Tibial nerve (tissue), 4 donors: ENCODE measurements around the gene DNAH14. TPM values are rescaled to one million over a fixed set of nuclear protein-coding genes. Genes with fewer than 3 reads are reported as not detected.
"Not testable (repeated sequence)": the region's sequence is repeated elsewhere in the genome, so short reads cannot be mapped to it uniquely, and the experiment has no call there.

Experiments used
- DNase-seq, 2 donors: peaks; one replicate each; pipeline ENCODE4 v3.0.0-alpha.2; 2019; ENCODE audit warnings: low spot score in 2 of 2
- H3K27ac ChIP-seq, 4 donors: fragments of 200-600 bp; sonication (generic) in 3 of 4; one replicate each; pipeline ENCODE4 v1.5.1; 2017 to 2019; ENCODE audit warnings: mild to moderate bottlenecking in 1 of 4
- H3K27me3 ChIP-seq, 2 donors: fragments of 200-600 bp; sonication (generic) in 1 of 2; one replicate each; pipeline versions ENCODE4 v1.5.1 to v1.6.0; 2017 to 2019
- H3K36me3 ChIP-seq, 3 donors: fragments of 200-600 bp; sonication (generic); one replicate each; pipeline ENCODE4 v1.5.1; 2018 to 2019
- H3K4me1 ChIP-seq, 4 donors: fragments of 200-600 bp; sonication (generic) in 3 of 4; one replicate each; pipeline ENCODE4 v1.5.1; 2017 to 2019
- H3K4me3 ChIP-seq, 4 donors: fragments of 200-600 bp; sonication (generic) in 3 of 4; one replicate each; pipeline ENCODE4 v1.5.1; 2017 to 2019; ENCODE audit warnings: mild to moderate bottlenecking in 1 of 4, moderate library complexity in 1 of 4
- H3K9me3 ChIP-seq, 4 donors: fragments of 200-600 bp; sonication (generic) in 3 of 4; one replicate each; pipeline ENCODE4 v1.5.1; 2017 to 2019
- EP300 ChIP-seq, 2 donors: sonication (generic); formaldehyde crosslinking; IDR thresholded peaks; one replicate each; pipeline ENCODE4 v1.6.1; 2017; ENCODE audit warnings: antibody characterized with exemption in 2 of 2, mild to moderate bottlenecking in 1 of 2
- POLR2A ChIP-seq, 2 donors: fragments of 450-650 bp; IDR thresholded peaks; one replicate each; pipeline ENCODE4 v1.6.1; 2017; ENCODE audit warnings: antibody characterized with exemption in 2 of 2, mild to moderate bottlenecking in 2 of 2, moderate library complexity in 2 of 2
- WGBS, 2 donors: methylation state at CpG; one replicate each; pipeline ENCODE4 v1.1.5; 2018; 5-methylcytosine and 5-hydroxymethylcytosine counted together
- total RNA-seq, 4 donors: library from RNA; depleted of rRNA; stranded (reverse); fragments of >200 nt; gene quantifications; one replicate each; pipeline ENCODE4 v1.1.0, GENCODE V29; 2016
- TF ChIP-seq, protein P1 (sequence below), 5 experiments: fragments of 200-600 bp in 3 of 5; fragments of 450-650 bp in 2 of 5; sonication (generic) in 3 of 5; IDR thresholded peaks; one replicate each; pipeline ENCODE4 v1.5.1; 2016 to 2019; ENCODE audit warnings: antibody characterized with exemption in 5 of 5, mild to moderate bottlenecking in 3 of 5, moderate library complexity in 2 of 5

The DNAH14 gene
- total RNA-seq, 4 donors from 2014 or later = 1.2 to 6.5 (median 4.4) TPM

GRCh38 chr1:225191199-225191753, 261.8 kb downstream of the DNAH14 start:
- no peaks in the 10 kb centered on the region for H3K36me3 ChIP-seq
- H3K27me3 ChIP-seq = no peaks in the 10 kb centered on the region
- H3K9me3 ChIP-seq = peaks cover 0 to 46% (median 8%) of the 10 kb centered on the region in 4 donors
- DNase-seq = no peak
- H3K4me1 ChIP-seq = no peaks in the 10 kb centered on the region
- no peak overlapping the region for H3K4me3 ChIP-seq
- TF ChIP-seq POLR2A (IDR thresholded peaks at IDR 0.05) (no peak), EP300 (IDR thresholded peaks at IDR 0.05) (no peak)
- TF ChIP-seq, protein P1, sequence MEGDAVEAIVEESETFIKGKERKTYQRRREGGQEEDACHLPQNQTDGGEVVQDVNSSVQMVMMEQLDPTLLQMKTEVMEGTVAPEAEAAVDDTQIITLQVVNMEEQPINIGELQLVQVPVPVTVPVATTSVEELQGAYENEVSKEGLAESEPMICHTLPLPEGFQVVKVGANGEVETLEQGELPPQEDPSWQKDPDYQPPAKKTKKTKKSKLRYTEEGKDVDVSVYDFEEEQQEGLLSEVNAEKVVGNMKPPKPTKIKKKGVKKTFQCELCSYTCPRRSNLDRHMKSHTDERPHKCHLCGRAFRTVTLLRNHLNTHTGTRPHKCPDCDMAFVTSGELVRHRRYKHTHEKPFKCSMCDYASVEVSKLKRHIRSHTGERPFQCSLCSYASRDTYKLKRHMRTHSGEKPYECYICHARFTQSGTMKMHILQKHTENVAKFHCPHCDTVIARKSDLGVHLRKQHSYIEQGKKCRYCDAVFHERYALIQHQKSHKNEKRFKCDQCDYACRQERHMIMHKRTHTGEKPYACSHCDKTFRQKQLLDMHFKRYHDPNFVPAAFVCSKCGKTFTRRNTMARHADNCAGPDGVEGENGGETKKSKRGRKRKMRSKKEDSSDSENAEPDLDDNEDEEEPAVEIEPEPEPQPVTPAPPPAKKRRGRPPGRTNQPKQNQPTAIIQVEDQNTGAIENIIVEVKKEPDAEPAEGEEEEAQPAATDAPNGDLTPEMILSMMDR (IDR thresholded peaks at IDR 0.05) = no peak
- H3K27ac ChIP-seq = no peak overlapping the region

DNA sequence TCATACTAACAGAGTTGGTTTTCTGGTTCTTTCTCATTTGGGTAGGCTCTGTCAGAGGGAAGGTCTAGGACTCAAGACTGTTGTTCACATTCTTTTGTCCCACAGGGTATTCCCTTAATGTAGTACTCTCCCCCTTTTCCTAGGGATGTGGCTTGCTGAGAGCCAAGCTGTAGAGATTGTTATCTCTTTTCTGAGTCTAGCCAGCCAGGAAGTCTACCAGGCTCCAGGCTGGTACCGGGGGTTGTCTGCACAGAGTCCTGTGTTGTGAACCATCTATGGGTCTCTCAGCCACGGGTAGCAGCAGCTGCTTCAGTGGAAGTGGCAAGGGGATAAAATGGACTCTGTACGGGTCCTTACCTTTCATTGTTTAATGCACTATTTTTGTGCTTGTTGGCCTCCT, 272.0 kb downstream of the DNAH14 start:
- Histone ChIP-seq H3K27ac (no peak overlapping the region), H3K4me3 (no peak overlapping the region), H3K9me3 (peaks cover 0 to 19% (median 0%) of the 10 kb centered on the region in 4 donors), H3K27me3 (no peaks in the 10 kb centered on the region), H3K36me3 (no peaks in the 10 kb centered on the region), H3K4me1 (no peaks in the 10 kb centered on the region)
- TF ChIP-seq POLR2A (IDR thresholded peaks at IDR 0.05) (no peak), EP300 (IDR thresholded peaks at IDR 0.05) (no peak)
- TF ChIP-seq, protein P1 (IDR thresholded peaks at IDR 0.05) = no peak
- no peak for DNase-seq
- WGBS, 2 donors = 78 to 86% methylated on average over 3 of the region's 3 CpGs

GRCh38 chr1:225207791-225208190, 278.3 kb downstream of the DNAH14 start:
- Histone ChIP-seq H3K27me3 (no peaks in the 10 kb centered on the region), H3K36me3 (no peaks in the 10 kb centered on the region), H3K27ac (no peak overlapping the region), H3K9me3 (peaks cover 0 to 39% (median 0%) of the 10 kb centered on the region in 4 donors), H3K4me1 (no peaks in the 10 kb centered on the region), H3K4me3 (no peak overlapping the region)
- no peak for DNase-seq
- 92 to 93% methylated on average over 2 of the region's 2 CpGs for WGBS, 2 donors
- TF ChIP-seq EP300 (IDR thresholded peaks at IDR 0.05) (no peak), POLR2A (IDR thresholded peaks at IDR 0.05) (no peak)
- TF ChIP-seq, protein P1 (IDR thresholded peaks at IDR 0.05) = no peak

- Histone ChIP-seq H3K36me3 (no peaks in the 10 kb centered on the region), H3K27ac (no peak overlapping the region), H3K9me3 (peaks cover 0 to 48% (median 0%) of the 10 kb centered on the region in 4 donors), H3K4me3 (no peak overlapping the region), H3K4me1 (no peaks in the 10 kb centered on the region), H3K27me3 (no peaks in the 10 kb centered on the region)
- no peak for DNase-seq
- TF ChIP-seq POLR2A (IDR thresholded peaks at IDR 0.05) (no peak), EP300 (IDR thresholded peaks at IDR 0.05) (no peak)
- TF ChIP-seq, protein P1 (IDR thresholded peaks at IDR 0.05) = no peak
These were observed 279.7 kb downstream of the DNAH14 start for GRCh38 chr1:225209153-225209552.

DNA sequence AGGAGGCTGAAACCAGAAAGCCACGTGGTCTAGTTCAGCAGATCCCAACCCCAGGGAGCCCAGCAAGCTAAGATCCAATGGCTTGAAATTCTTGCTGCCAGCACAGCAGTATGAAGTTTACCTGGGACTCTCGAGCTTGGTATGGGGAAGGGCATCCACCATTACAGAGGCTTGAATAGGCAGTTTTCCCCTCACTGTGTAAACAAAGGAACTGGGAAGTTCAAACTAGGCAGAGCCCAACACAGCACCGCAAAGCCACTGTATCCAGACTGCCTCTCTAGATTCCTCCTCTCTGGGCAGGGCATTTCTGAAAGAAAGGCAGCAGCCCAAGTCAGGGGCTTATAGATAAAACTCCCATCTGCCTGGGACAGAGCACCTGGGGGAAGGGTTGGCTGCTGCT, 280.7 kb downstream of the DNAH14 start:
- not testable (repeated sequence) for H3K36me3 ChIP-seq, H3K4me3 ChIP-seq, H3K27ac ChIP-seq, DNase-seq, H3K27me3 ChIP-seq, H3K4me1 ChIP-seq
- H3K9me3 ChIP-seq = peaks cover 0 to 48% (median 0%) of the 10 kb centered on the region in 4 donors
- 70 to 88% methylated on average over 3 of the region's 3 CpGs for WGBS, 2 donors

GRCh38 chr1:225211694-225212442, 282.4 kb downstream of the DNAH14 start:
- H3K9me3 ChIP-seq = peaks cover 0 to 53% (median 0%) of the 10 kb centered on the region in 4 donors
- not testable (repeated sequence) for H3K4me3 ChIP-seq, H3K4me1 ChIP-seq, H3K27me3 ChIP-seq, H3K36me3 ChIP-seq, DNase-seq, H3K27ac ChIP-seq
- WGBS, 2 donors = 87 to 95% methylated on average over 5 of the region's 5 CpGs
